ENCODE measurements around the gene CCDC33. TPM values are rescaled to one million over a fixed set of nuclear protein-coding genes. Genes with fewer than 3 reads are reported as not detected.

Gene CCDC33
- total and polyA plus RNA-seq, 2 donors (not counting 3 experiments of a cell fraction or from before 2014, with no cell fraction given): not detected

DNA sequence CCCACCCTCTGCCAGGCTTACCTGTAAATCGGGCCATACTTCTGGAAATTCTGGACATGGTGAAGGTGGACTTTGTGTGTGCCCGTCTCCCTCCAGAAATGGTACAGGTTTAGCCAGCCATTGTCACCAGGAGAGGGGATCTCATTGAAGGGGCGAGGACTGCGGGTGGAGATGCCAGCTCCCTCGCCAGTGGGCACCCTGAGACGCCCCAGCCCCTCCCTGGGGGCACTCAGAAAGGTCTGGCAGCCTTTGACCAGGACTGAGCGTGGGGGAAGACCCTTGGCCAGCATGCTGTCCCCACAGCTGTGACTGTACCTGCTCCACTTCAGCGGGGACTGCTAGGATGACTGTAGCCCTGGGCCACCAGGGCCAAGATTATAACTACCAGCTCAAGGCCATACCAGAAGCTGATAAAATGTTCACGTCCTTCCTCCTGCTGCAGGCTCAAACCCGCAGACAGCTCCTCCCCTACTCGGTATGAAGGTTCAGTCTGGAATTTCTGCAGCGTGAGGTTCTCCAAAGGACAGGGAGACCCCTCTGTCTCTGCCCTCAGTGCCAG lies 131.2 kb downstream of the CCDC33 start, which contains the start of gene CYP11A1:
Gene CYP11A1, minus strand, starts transcription at position 351 of the 559 bp plus-strand sequence. Its CDS starts 61 bp downstream, at position 290.
- H4K20me1 ChIP-seq (replicated peaks; ENCODE audit: control insufficient read depth, extremely low read depth, insufficient read depth, low read length): no peaks in the 10 kb centered on the region
- H3K27ac ChIP-seq (ENCODE audit: insufficient read depth, low read depth, low read length): no peak within 1 kb of the TSS
- peaks cover 19 to 34% of the 10 kb centered on the region in 2 experiments for H3K27me3 ChIP-seq (ENCODE audit: control insufficient read depth in 2 of 2, insufficient read depth in 2 of 2, low read length in 2 of 2)
- ChIA-PET POLR2A (no interaction called here), CTCF (interaction anchor here (0.9 to 1.4 kb wide), 3 partner anchors 15 to 401 kb away, joined by 3 to 4 read pairs (median 3); no protein-coding TSS in a partner anchor)
- H3K4me1 ChIP-seq (ENCODE audit: control insufficient read depth, extremely low read depth, insufficient read depth, low read length): peaks cover 3% of the 10 kb centered on the region
- no peaks in the 10 kb centered on the region for H3K9me1 ChIP-seq (replicated peaks; ENCODE audit: control insufficient read depth, extremely low read depth, insufficient read depth, low read length)
- BruUV-seq (replicated peaks): no TSS peak
- H3K36me3 ChIP-seq (ENCODE audit: control insufficient read depth in 2 of 2, extremely low read depth in 1 of 2, insufficient read depth in 2 of 2, low read length in 2 of 2): no peaks in the 10 kb centered on the region
- no peak within 1 kb of the TSS for H3K4me2 ChIP-seq (ENCODE audit: insufficient read depth, low read length)
- DNase-seq (ENCODE audit: low read depth, low spot score) (no peak), FAIRE-seq (no peak)
- H3K79me2 ChIP-seq (ENCODE audit: control insufficient read depth, insufficient read depth, low read length): no peaks in the 10 kb centered on the region
- H3K9me3 ChIP-seq (replicated peaks; ENCODE audit: control insufficient read depth, insufficient read depth, low read length): no peaks in the 10 kb centered on the region
- dilution Hi-C loops (cut with MboI; ENCODE audit: extremely low pct_ligation_motif_present, low sequenced_read_pairs) (no loop called here), intact Hi-C loops (cut with micrococcal nuclease) (no loop called here)
- TF ChIP-seq FOS (IDR thresholded peaks at IDR 0.05; ENCODE audit: borderline replicate concordance, insufficient read depth, low read length): no peak
- TF ChIP-seq JUN (IDR thresholded peaks at IDR 0.05; ENCODE audit: borderline replicate concordance, insufficient read depth, insufficient read length, low read depth): no peak
- TF ChIP-seq MYC (IDR thresholded peaks at IDR 0.05; ENCODE audit: low read depth, low read length): no peak
- no peak for TF ChIP-seq POLR2A (IDR thresholded peaks at IDR 0.05; ENCODE audit: low read depth, low read length)
- TF ChIP-seq CTCF (IDR thresholded peaks at IDR 0.05; ENCODE audit: extremely low read depth in 1 of 2, insufficient read depth in 1 of 2, low read depth in 1 of 2, low read length in 2 of 2): no peak
- TF ChIP-seq EZH2 (IDR thresholded peaks at IDR 0.05; ENCODE audit: borderline replicate concordance, low read depth, low read length, severe bottlenecking): no peak
- TF ChIP-seq GATA2 (IDR thresholded peaks at IDR 0.05; ENCODE audit: insufficient read depth, insufficient read length, low read depth, low read length): no peak
- TF ChIP-seq POLR2AphosphoS5 (IDR thresholded peaks at IDR 0.05; ENCODE audit: insufficient read depth, low read depth, low read length): no peak
- TF ChIP-seq, protein P1, sequence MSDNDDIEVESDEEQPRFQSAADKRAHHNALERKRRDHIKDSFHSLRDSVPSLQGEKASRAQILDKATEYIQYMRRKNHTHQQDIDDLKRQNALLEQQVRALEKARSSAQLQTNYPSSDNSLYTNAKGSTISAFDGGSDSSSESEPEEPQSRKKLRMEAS (IDR thresholded peaks at IDR 0.05; ENCODE audit: insufficient read depth, insufficient read length): no peak
- no peak within 1 kb of the TSS for H2AFZ ChIP-seq (ENCODE audit: low read depth, low read length)
- H3K4me3 ChIP-seq (replicated peaks in 1 of 3; ENCODE audit: insufficient read depth in 1 of 3, low read depth in 1 of 3, low read length in 3 of 3): no peak within 1 kb of the TSS
- no peak within 1 kb of the TSS for H3K9ac ChIP-seq (replicated peaks; ENCODE audit: extremely low read depth, insufficient read depth, low read length)

Data from endothelial cell of umbilical vein (primary cell).